M059J (cell line): Measurements from ENCODE around the gene AIFM1. TPM values are rescaled to one million over a fixed set of nuclear protein-coding genes. Genes with fewer than 3 reads are reported as not detected.

Experiments used
- DNase-seq: peaks from one replicate; pipeline ENCODE4 v3.0.0-alpha.2; 2012; ENCODE audit warnings: low read depth
- total RNA-seq: library from RNA; depleted of rRNA; stranded (reverse); fragments of >200 nt; shearing (Covaris generic); gene quantifications from 2 replicates; pipeline ENCODE4 v1.2.3, GENCODE V29; 2014; rRNA removed

The AIFM1 gene
- 39.0 and 69.2 TPM in 2 replicates for total RNA-seq

DNA sequence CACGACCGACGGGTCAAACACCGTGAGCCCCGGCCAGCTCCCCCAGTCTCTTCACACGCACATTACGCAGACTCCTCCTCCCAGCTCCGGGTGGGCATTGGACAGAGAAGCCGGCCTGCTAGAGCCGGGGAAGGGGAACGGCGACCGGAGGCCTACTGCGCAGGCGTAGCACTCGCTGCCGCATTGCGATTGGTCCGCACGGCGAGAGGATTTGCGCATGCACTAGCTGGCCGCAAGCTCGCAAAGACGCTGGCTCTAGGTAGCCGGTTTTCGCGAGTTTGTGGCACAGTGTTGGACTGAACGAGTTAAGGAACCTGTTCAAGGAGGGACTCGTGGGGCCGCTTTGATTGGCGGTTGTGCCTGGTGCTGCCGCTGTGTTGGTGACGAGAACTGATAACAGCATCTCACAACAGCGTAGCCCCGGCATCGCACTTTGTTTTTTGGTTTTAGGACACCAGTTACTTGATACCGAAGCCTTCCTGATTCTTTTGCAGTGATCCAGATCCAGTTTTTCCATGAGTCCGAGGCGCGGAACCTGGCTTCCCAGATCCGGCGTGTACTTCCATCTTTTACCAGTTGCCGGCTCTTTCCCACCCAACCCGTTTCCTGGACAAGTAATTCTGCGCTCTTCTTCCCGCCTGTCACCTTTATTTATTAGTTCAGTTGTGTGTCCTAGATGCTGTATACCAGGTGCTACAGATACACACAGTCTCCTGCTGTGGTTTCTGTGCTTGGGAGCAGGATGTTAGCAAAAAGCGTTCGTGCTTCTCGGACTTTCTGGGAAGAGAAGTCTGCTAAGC is at the start of gene AIFM1:
TSS of gene AIFM1 (minus strand) at position 139 of the 800 bp plus-strand sequence. CDS start 185 bp downstream, outside the sequence.
- DNase-seq = peak; percentile 97

GRCh38 chrX:130213376-130213775 is 47.7 kb upstream of the AIFM1 start:
- DNase-seq = no peak

- no peak for DNase-seq
Measured at GRCh38 chrX:130212371-130212770, 46.7 kb upstream of the AIFM1 start.

DNA sequence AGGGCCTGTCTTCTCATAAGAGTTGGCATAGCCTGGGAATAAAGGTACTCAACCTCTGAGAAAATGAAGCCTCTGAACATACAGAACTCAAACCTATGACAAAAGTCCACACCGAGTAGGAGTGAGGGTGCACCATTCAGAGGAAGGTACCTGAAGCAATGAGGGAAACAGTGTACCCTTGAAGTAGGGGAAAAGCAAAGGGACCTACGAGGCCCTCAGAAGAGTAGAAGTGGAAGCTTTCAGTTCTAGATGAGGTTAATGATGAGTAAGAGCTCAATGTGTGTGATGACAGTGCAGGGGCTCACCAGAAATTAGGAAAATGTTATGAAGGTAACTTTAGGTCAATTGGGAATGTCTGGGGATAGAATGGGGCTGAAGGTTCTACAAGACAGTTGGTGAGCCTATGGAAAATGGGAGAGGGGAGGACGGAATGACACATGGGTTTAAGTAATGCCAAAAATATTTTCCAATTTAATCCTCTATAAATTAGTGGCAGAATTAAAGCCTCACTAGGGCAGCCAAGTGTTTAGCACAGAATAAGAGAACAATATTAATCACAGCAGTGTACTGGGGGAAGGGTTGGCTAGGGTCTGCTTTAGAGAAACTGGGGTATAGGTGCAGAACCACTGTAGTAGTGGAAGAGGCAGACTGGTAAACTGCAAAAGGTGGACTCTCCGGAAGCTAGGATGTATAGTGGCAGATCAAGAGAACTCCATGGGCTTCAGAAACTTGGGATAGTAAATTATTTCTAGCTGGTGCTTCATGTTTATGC is 46.0 kb upstream of the AIFM1 start:
- DNase-seq = no peak

DNA sequence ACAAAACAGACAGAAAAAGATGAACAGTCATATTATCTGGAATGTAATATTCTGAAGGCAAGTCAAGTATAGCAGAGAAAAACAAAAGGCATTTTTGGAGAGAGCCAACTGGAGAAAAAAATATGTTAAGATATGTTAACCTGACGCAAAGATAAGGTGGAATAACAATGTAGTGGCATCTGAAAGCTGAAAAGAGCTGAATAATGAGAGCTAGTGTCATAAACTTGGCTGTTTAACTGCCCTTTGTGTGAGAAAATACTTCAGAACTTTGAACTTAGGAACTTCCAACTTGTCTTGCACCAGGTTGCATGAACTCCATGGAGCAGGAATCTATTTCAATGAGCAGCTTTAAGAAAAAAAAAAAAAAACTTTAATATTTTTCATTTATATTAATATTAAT is 39.0 kb upstream of the AIFM1 start:
- DNase-seq = no peak

GRCh38 chrX:130197464-130197863 is 31.8 kb upstream of the AIFM1 start:
- DNase-seq = no peak

GRCh38 chrX:130196466-130196865 is 30.8 kb upstream of the AIFM1 start:
- DNase-seq = peak; percentile 42

GRCh38 chrX:130190801-130191200 is 25.2 kb upstream of the AIFM1 start:
- no peak for DNase-seq

GRCh38 chrX:130186651-130187050 is 21.0 kb upstream of the AIFM1 start:
- no peak for DNase-seq

DNA sequence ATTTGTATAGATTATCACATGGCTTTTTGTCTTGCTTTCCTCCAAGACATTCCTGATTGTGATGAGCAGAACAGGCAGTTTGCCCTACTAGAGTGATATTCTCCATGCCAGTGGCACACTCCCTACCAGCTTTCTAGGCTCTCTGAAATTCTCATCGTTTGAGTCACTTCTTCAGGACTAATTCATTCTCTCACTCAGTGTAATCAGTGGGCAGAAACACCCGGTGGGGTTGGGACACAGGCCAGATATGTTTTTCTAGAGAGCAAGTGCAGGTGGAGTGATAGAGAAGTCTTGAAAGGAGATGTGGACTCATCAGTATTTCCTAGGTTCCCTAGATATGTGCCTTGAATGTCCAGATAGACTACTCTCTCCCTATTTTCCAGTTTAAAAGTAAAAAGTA is 19.2 kb upstream of the AIFM1 start:
- DNase-seq = peak; percentile 41

GRCh38 chrX:130184168-130184567 is 18.5 kb upstream of the AIFM1 start:
- DNase-seq = no peak

- DNase-seq = no peak
Measured at GRCh38 chrX:130179579-130180215, 14.1 kb upstream of the AIFM1 start.

DNA sequence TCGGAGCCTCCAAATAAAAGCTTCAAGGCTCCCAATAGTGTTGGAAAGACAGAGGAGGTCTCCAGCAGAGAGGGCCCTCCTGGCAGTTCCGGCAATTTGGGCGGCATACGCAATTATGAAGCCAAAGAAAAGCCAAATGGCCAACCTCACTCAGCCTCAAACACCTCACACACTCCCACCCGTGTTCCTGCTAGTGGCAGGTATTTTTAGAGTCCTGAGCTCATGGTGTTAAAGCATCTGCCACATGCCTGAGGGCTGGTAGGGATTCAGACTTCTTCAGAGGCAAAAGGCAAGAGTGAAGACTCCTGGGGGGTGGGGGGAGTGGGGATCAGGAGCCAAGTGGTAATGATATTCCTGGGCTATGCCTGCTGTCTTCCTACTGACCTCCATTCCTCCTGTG is 13.5 kb upstream of the AIFM1 start:
- no peak for DNase-seq

DNA sequence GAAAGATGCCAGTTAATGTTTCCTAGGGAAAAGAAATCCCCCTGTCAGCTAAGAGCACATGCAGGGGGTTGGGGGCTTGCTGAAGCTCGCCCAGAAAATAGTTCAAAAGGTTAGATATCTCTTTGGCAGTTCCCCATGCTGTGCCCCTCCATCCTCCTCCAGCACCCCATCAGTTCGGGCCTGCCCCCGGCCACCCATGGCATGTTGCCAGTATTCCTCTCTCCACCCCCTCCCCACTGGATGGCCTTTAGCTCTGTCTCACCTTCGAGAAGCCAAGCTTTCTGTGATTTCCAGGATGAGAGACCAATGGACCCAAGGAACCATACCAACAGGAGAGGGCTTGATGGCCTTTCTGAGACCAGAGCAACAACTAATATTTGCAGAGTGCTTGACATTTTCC is 11.3 kb upstream of the AIFM1 start:
- no peak for DNase-seq

DNA sequence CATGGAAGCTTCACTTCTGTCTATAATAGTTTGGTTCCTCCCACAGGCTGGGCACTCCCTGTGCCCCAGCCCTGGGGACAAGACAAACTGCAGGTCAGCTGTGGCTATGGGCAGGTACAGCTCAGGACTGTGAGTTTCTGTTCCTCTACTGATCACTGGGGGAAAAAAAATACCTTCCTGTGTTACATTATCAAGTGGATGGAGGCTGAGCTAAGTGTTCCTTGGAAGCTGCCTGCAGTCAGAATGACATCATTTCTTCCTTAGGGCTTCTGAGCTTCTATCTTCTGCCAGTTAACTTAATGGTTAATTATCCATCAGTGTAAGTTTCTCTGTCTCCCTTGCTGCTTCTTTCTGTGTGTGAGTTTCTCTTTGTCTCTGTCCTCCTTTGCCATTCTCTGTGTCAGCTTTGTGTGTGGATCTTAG is 10.7 kb upstream of the AIFM1 start:
- peak; percentile 18 for DNase-seq

- no peak for DNase-seq
Measured at GRCh38 chrX:130174937-130175336, 9.3 kb upstream of the AIFM1 start.

- peak; percentile 92 for DNase-seq
Measured at GRCh38 chrX:130174045-130174704, 8.5 kb upstream of the AIFM1 start.

- peak; percentile 95 for DNase-seq
Measured at GRCh38 chrX:130173190-130173895, 7.7 kb upstream of the AIFM1 start.

GRCh38 chrX:130172127-130172845 is 6.6 kb upstream of the AIFM1 start:
- DNase-seq = no peak

DNA sequence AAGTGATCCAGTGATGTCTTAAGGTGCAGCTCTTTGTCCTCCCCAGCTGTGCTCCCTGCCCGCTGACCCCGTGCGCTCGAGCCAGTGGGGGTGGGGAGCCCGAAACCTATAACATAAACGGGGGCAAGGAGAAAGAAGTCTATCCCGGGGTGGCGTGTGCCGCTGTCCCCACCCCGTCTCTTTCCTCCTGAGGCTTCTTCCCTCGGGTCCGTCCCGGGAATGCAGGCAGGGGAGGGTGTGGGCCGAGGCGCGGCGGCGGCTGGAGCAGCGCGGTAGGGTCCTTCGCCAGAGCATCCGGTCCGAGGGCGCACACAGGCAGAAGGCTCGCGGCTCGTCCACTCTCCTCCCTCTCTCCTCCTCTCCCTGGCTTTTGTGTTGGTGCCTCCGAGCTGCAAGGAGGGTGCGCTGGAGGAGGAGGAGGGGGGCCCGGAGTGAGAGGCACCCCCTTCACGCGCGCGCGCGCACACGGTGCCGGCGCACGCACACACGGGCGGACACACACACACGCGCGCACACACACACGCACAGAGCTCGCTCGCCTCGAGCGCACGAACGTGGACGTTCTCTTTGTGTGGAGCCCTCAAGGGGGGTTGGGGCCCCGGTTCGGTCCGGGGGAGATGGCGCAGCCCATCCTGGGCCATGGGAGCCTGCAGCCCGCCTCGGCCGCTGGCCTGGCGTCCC is 5.9 kb upstream of the AIFM1 start, which contains the start of gene RAB33A:
TSS of gene RAB33A (plus strand) at position 517 of the 681 bp plus-strand sequence. CDS start at position 618, 101 bp downstream.
- DNase-seq = peak; percentile 27
